HG03342 (cell line): Measurements from ENCODE around the gene KCTD10.

Experiments
- ATAC-seq: cut with Tn5 transposase; IDR thresholded peaks from one replicate; pipeline ENCODE4 v1.9.1; 2021; ENCODE audit warnings: mild to moderate bottlenecking, moderate library complexity; ENCODE audit not compliant: unreplicated experiment

The KCTD10 gene

DNA sequence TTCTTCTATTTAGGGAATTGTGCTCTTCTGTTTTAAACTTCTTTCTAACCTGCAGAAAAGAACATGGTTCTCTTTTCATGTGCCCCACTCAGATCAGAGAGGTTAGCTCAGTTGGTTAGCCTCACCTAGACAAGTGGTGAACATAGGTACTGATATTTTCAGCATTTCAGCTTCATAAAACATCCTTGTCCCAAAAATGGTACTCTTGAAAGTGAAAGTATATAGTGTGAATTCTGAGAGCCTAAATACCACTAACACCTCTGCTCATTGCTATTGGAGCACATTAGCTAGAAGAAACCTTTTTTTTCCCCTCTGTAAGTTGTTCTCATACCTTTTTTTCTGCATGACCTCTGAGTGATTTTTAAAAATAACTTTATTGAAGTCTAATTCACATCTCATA, 17.9 kb upstream of the KCTD10 start:
- no peak for ATAC-seq

DNA sequence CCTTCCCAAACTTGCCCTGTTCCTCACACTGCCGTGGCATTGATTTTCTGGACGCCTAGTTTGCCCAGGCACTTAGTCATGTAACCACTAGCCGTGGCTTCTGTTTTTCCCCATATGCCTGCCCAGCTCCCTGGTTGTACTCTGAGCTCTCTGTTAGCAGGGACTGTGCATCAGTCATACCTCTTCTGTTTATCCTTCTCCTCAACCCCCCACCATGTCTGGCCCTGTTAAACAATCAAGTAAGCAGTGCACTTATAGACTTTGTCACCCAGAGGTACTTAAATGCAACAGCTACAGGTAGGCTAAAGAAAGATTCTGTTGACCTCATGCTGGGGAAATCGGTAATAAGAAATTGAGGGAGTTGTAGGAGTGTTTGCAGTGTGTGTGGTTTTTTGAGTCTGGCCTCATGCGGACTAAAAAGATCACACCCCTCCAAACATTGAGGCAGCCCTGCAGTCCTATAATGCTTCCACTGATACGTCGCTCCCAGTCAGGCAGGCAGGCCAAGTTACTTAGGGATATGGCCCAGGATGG, 17.3 kb upstream of the KCTD10 start:
- ATAC-seq: no peak

DNA sequence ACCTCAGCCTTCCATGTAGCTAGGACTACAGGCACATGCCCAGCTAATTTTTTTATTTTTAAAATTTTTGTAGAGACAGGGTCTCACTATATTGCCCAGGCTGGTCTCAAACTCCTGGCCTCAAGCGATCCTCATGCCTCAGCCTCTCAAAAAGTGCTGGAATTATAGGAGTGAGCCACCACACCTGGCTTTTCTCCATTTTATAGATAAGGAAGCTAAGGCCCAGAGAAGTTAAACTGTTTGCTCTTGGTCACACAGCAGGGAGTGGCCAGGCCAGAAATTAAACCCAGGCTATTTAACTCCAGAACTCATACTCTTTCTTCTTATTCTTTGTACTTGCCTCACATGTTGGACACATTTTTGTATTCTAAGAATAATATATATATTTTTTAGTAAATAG, 16.8 kb upstream of the KCTD10 start:
- ATAC-seq: no peak

DNA sequence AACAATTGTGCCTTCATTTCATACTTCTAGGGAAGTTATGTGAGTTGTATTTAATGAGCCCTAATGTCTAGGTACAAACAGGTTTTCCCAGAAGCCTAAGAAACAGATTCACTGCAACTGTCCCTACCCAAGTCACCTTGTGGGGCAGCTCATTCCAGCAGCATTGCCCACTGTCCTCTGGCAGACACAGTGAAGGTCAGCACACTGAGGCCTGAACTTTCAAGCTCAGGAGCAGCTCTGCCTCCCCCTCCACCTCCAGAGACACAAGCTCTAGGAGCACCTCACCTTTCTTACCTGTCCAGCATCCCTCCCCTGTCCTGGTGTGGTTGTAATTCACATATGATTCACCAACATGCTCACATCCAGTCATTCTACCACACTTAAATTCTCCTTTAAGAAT, 16.0 kb upstream of the KCTD10 start:
- no peak for ATAC-seq

DNA sequence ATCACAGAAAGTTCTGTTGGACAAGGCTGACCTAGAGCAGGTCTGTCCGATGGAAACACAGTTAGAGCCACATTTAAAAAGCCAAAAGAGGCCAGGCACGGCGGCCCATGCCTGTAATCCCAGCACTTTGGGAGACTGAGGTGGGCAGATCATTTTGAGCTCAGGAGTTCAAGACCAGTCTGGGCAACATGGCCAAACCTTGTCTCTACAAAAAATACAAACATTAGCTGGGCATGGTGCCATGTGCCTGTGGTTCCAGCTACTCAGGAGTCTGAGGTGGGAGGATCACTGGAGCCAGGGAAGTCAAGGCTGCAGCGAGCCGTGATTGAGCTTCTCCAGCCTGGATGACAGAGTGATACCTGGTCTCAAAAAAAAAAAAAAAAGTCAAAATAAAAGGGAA, 15.3 kb upstream of the KCTD10 start:
- ATAC-seq: no peak

DNA sequence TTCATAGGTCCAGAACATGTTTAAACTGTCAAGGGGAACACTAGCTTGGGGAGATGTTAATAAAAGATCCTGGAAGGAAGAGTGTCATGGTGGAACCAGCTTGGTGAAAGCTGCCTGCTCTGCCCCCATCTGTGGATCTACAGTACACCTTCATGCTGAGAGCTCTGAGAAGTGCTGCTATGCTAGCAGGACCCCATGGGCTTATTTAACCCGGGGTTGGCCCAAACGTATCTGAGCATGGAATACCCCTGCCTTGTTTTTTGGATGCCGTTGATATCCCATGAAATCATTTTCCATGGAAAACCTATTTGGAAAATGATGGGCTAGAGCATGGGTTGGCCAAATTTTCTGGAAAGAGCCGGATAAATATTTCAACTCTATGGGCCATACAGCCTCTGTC, 14.6 kb upstream of the KCTD10 start:
- no peak for ATAC-seq

DNA sequence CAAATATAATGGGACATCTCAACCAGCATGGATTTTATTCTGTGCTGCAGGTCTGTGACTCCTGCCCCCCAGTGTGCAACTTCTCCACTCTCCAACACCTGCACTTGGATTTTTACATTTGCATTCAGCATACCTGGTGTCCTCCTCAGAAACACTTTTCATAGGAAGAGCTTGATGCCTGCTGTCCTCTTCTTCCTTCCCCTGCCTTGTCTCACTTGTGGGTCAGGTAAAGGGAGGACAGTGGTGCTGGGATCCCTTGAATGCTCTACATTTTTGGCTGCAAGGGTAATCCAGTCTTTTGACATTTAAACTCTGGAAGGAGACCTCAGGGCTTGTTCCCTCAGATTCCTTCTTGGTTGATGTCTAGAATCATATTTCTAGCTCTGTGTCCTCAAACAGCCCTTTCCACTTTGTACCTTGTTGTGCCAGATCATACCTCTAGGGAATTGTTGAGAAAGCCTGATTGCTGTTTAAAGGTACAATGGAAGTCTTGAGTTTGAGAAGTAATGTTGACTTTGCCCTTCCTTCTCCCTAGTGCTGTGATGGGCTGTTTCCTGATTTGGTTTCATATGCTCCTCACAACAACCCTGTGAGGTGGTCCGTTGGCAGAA, 13.0 kb upstream of the KCTD10 start:
- no peak for ATAC-seq

DNA sequence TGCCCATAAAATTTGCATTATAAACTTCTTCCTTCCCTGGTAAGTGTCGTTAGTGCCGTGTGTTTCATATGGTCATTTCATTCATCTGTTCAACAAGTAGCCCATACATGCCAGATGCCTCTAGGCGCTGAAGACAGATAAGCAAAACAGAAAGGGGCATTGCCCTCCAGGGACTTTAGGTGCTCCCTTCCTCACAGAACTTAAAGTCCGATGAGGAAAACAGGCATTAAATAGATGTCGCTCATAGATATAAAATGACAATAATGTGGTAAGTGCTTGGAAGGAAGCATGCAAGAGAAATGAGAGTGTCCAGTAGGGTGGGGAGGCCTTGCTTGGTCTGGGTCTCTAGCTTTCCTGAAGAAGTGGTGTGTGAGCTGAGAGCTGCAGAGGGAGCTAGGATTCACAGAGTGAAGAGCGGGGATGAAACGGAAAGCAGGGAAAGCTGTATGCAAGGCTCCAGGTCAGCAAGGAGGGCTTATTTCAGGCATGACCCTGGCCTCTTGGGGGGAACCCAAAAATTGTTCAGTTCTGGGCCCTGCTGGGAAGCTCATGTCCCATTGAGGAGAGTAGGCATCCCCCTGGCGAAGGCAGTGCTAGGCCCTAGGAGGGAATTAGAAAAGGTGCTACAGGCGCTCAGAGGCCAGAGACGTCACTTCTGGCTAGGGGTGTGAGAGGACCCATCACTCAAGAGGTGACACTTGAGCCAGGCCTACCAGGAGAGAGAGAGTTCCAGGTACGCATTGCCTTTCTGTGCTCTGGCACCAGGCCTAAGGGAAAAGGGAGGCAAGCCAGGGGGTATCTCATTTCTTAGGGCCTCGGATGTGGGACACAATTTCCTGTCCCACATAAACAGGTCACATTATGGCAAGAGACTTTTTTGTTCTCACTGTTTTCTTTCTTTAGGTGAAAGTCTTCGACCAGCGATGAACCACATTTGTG, 12.2 kb upstream of the KCTD10 start:
- ATAC-seq: no peak

DNA sequence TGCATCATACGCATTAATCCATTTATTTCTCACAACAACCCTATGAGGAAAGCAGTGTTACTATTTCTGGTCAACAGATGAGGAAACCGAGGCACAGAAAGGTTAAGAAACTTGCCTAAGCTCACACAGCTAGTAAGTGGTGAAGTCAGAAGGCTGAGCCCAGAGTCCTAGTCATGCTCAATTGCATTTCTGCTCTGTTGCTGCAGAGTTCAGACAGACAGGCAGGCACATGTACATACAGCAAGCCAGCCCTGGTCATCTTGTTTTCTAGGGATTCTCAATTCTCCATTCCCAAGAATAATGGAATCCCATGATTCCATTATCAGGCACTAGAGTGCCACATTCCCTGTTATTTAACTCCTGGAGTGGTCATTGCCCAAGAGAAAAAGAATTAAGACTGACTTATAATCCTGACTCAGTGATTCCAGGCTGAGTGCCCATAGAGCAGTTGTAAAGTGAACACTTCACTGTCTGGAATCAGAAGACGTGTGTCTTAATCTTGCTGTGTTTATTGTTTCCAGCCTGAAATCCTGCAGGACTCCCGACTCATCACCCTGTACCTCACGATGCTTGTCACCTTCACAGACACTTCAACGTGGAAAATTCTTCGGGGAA, 11.1 kb upstream of the KCTD10 start:
- no peak for ATAC-seq

DNA sequence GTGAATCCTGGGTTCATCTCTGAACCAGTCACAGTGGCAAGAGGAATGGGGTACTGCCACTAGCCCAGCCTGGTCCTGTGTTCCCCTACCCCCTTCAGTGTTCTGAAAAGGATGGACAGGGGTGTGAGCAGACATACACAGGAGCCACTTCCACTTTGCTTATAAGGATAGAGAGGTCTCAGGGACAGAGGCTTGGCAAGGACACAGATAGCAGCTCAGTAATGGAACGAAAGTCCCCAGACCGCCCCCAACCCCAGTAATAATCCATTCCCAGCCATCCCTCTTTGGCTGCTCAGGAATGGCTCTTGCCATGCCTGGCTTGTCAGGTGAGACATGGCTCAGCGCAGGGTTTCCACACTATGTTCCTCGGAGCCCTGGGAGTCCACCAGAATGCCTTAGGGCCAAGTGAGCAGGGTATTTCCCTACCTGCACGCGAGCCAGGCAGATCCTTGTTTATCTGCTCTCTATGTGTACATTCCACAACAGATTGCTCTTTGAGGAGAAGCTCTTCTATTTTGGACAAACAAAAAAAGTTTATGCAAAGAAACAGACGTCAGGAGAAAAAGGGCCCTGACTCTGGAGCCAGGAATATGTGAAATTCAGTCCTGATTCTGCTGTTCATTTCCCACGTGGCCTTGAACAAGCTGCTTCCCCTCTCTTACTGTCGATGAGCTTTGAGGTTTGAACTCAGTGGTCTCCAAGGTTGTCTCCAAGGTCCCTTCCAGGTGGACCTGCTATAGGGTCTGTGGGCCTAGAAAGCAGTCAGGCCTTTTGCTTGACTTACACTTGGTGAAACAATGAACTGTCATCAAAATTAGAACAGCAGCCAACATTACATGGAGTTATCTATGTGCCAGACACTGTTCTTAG, 10.3 kb upstream of the KCTD10 start:
- ATAC-seq: no peak

DNA sequence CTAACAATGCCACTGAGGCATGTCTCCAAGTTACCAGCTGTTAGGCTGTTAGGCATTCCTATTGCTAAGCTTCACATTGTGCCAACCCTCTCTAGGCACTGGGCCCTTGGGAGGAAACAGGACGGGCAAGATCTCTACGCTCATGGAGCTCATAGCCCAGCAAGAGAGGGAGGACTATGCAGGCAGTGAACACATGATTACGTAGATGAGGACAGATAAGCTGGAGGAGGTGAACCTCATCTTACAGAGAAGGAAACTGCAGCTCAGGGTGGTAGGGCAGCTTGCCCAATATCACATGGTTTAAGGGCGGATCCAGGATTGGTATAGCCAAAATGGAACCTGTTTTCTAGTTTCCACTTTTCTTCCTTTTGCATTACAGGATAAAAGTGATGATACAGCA, 8.1 kb upstream of the KCTD10 start:
- no peak for ATAC-seq

DNA sequence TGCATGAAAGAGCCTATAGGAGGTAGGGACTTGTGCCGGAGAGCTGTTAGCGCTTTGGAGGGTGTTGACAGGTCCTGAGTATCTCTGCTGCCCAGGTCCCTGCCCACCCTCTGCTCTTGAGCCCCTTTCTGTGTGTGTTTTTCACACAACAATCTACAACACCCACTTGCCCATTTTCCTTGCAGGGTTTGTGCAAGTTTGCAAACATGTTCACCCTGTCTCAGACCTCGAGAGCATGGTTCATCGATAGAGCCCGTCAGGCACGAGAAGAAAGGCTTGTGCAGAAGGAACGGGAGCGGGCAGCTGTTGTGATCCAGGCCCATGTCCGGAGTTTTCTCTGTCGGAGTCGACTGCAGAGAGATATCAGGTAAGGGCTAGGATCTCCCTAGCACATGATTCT, 6.2 kb upstream of the KCTD10 start:
- ATAC-seq: no peak

DNA sequence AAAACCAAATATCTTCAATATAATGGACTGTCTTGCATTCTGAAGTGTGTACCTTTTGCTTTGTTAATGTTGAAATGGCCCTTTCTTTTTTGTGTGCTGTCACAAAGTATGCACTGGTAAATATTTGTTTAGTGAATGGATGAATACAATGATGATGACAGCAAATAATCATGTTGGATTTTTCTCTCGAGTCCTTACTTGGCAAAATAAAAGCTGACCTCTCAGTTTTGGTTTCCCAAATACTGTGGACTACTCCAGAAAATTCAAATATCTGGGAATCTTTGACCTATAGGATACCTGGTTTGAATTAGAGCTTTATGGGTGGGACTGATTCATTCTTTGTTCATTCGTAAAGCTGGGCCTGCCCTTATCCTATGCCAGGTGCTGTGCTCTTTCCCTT, 5.8 kb upstream of the KCTD10 start:
- no peak for ATAC-seq

DNA sequence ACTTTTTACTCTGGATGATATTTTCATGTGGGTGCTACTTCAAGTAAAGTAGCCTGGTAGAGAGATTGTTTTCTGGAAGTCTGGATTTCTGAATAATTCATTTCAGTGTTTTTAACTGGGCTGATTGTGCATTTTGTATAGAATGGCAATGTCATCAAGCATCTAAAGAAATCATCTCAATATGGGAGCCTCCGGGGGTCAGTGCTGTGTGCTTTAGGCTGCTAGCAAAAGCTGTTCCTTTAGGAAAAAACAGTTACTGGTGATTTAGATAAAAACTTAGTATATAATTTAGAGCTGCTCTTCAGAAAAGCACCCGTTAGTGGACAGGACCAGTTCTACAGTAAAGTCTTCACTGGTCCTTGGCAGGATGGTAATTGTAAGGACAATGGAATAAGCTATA, 5.4 kb upstream of the KCTD10 start:
- ATAC-seq: no peak

DNA sequence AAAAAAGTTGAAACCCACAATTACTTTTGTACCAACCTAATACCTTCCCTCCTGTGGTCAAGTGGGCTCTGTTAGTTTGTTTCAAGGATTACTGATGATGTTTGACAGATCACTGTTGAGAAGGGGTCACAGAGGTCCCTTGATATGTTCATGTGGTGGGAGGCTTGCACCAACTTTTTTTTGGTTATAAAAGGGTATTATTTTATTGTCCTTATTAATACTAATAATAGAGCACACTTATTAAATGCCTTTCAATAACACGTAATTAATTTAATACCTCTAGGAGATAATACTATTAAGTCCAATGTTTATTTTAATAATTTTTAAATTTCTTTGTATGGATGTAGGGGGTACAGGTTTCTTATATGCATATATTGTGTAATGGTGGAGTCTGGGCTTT, 4.8 kb upstream of the KCTD10 start:
- ATAC-seq: no peak

DNA sequence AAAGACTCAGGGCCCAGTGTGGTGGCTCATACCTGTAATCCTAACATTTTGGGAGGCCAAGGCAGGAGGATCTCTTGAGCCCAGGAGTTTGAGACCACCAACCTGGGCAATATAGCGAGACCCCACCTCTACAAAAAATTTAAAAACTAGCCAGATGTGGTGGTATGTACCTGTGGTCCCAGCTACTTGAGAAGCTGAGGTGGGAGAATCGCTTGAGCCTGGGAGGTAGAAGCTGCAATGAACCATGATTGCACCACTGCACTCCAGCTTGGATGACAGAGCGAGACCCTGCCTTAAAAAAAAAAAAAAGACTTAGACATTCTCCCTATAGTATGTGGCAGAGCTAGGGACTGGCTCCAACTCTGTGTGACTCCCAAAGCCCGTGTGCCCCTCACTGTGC, 3.3 kb upstream of the KCTD10 start:
- no peak for ATAC-seq

DNA sequence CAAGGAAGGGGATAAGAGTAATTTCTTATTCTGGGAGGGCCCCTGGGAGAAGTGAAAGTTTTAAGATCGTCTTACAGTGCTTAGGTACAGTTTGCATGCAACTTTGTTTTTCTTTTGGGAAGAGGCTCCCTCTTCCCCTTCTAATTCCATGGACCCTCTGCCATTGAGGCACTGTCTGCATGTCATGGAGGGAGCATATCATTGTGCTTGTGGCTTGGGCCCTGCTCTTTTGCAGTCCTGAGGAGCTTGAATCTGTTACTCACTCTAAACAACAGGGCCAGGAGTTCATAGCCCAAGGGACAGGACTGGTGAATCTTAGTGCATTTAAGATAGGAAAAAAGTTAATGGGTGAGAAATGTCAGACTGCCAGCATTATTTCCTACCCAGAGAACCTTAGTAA, 2.7 kb upstream of the KCTD10 start:
- no peak for ATAC-seq

DNA sequence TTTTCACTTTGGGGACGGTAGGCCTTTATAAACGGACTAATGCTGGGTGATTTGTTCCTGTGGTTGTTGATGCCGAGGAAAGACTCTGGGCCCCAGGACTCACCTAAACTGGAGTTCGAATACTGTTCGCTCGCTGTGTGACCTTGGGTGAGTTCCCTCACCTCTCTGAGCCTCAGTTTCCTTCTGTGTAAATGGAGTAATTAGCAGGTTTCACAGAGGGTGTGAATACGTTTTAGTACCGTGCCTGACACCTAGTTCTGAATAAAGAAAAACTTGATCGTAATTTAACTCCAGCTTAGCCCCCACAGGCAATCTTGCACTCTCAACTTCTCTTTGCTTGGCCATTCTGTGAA, 839 bp upstream of the KCTD10 start:
- ATAC-seq: no peak

DNA sequence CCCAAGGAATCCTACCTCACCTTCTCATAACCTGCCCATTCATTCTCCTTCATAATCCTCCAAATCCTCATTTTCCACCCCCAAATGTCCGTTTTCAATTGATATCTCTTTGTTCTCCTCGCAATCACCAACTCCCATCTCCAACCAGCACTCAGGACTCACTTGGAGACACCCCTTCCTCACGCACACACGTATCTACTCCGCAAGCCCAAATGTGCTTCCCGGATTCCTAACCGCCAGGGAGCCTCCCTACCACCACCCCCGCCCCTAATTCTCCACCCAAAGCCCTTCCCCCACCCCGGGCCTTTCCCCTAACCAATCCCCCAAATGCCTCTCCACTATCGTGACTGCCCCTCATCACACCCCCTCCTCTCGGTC, 304 bp downstream of the KCTD10 start:
- peak; percentile 4 for ATAC-seq

DNA sequence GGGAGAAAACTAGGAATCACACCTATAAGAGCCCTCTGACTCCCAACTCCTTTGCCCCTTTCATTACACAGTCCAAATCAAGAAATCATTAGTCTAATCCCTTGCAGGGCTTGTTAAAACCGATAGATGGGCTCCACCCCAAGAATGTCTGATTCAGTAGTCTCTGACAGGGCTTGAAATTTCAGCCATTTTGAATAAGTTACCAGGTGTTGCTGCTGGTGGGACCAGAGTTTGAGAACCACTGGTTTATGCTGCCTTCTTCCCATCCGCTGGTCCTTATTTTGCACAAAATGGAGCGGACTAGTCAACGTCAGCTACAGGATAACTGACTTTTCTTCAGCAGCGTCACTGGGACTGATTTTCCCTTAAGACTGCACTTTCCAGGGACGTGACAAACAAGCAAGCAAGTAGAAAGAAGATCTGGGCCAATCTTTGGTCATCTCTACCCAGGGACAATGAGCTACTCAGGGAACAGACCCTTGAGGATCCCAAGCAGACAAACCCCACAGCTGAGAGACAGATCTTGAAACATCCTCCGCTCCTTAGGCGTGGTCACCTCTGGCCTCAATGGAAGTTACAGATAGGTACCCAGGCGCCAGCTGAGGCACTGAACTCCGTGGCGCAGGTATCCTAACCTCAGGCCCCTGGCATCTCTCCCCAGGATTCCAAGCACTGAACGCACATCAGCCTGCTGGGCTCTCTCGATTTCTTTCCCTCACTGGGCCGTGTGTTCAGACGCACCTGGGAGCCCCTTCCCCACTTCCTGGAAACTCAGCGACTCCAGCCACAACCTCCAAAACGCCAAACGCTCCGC, 900 bp downstream of the KCTD10 start:
- no peak for ATAC-seq
